ENCODE data around the gene DHX35. TPM values are rescaled to one million over a fixed set of nuclear protein-coding genes. Genes with fewer than 3 reads are reported as not detected.

Gene DHX35
- total RNA-seq, 3 donors from 2014 or later (not counting 1 experiment from before 2014, with no cell fraction given): 8.8 to 11.4 (median 10.2) TPM

DNA sequence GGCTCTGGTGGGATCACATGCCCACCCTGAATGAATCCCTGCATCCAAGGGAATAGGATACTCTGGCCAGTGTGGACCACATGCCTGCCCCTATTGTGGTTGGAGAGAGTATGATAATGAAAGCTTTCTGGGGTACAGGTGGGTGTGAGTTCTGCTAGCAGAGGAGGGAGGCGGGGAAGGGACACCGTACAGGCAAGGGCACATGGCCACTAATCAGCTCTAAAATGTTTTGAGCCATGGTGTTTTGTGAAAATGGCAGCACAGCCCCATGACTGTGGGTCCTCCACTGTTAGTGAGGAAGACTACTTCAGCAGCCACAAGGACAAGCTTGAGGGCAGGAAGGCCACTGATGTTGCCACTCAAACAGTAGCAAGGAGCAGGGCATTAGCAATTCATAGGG is 11.9 kb upstream of the DHX35 start:
- no peak overlapping the region for H3K27ac ChIP-seq (ENCODE audit: low read length)
- no peak for TF ChIP-seq CTCF (IDR thresholded peaks at IDR 0.05)
- Mint-ChIP-seq H3K4me1 (no peaks in the 10 kb centered on the region), H3K4me3 (no peak overlapping the region), H3K27me3 (ENCODE audit: low read depth in 2 of 2) (no peaks in the 10 kb centered on the region), H3K9me3 (no peaks in the 10 kb centered on the region), H3K27ac (no peak overlapping the region), H3K36me3 (no peaks in the 10 kb centered on the region)
- no peaks in the 10 kb centered on the region for H3K36me3 ChIP-seq (ENCODE audit: control insufficient read depth, insufficient read depth, low read length)
- no peaks in the 10 kb centered on the region for H3K27me3 ChIP-seq (ENCODE audit: control insufficient read depth, insufficient read depth, low read length)
- H3K4me1 ChIP-seq (ENCODE audit: control insufficient read depth, insufficient read depth, low read length): no peaks in the 10 kb centered on the region
- no peak overlapping the region for H3K4me3 ChIP-seq (ENCODE audit: low read length)
- no peaks in the 10 kb centered on the region for H3K9me3 ChIP-seq (ENCODE audit: control insufficient read depth, insufficient read depth, low read length)
- intact Hi-C loops (cut with micrococcal nuclease): no loop called here
- ATAC-seq: no peak
- no peak for DNase-seq
- 97% methylated on average over 2 of the region's 2 CpGs for WGBS (ENCODE audit: insufficient coverage)

GRCh38 chr20:38951611-38952010 is 10.5 kb upstream of the DHX35 start:
- no peak for TF ChIP-seq CTCF (IDR thresholded peaks at IDR 0.05)
- Mint-ChIP-seq H3K9me3 (no peaks in the 10 kb centered on the region), H3K36me3 (no peaks in the 10 kb centered on the region), H3K4me1 (no peaks in the 10 kb centered on the region), H3K4me3 (no peak overlapping the region), H3K27me3 (ENCODE audit: low read depth in 2 of 2) (no peaks in the 10 kb centered on the region), H3K27ac (no peak overlapping the region)
- H3K4me1 ChIP-seq (ENCODE audit: control insufficient read depth, insufficient read depth, low read length): no peaks in the 10 kb centered on the region
- no peaks in the 10 kb centered on the region for H3K36me3 ChIP-seq (ENCODE audit: control insufficient read depth, insufficient read depth, low read length)
- H3K9me3 ChIP-seq (ENCODE audit: control insufficient read depth, insufficient read depth, low read length): no peaks in the 10 kb centered on the region
- no peak overlapping the region for H3K4me3 ChIP-seq (ENCODE audit: low read length)
- no peaks in the 10 kb centered on the region for H3K27me3 ChIP-seq (ENCODE audit: control insufficient read depth, insufficient read depth, low read length)
- intact Hi-C loops (cut with micrococcal nuclease): no loop called here
- no peak overlapping the region for H3K27ac ChIP-seq (ENCODE audit: low read length)
- ATAC-seq (no peak), DNase-seq (no peak)
- WGBS (ENCODE audit: insufficient coverage): 98% methylated on average over 9 of the region's 9 CpGs

DNA sequence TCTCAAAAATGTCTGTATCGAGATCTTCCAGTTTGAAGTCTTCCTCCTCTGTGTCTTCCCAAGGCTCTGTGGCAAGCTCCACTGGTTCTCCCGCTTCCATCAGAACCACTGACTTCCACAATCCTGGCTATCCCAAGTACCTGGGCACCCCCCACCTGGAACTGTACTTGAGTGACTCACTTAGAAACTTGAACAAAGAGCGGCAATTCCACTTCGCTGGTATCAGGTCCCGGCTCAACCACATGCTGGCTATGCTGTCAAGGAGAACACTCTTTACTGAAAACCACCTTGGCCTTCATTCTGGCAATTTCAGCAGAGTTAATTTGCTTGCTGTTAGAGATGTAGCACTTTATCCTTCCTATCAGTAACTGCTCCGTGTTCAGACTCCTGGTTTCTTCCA is 10.0 kb upstream of the DHX35 start:
- Mint-ChIP-seq H3K4me1 (no peaks in the 10 kb centered on the region), H3K36me3 (no peaks in the 10 kb centered on the region), H3K9me3 (no peaks in the 10 kb centered on the region), H3K27me3 (ENCODE audit: low read depth in 2 of 2) (no peaks in the 10 kb centered on the region), H3K4me3 (no peak overlapping the region), H3K27ac (no peak overlapping the region)
- no peak for DNase-seq
- ATAC-seq: no peak
- Histone ChIP-seq H3K4me1 (ENCODE audit: control insufficient read depth, insufficient read depth, low read length) (no peaks in the 10 kb centered on the region), H3K4me3 (ENCODE audit: low read length) (no peak overlapping the region), H3K9me3 (ENCODE audit: control insufficient read depth, insufficient read depth, low read length) (no peaks in the 10 kb centered on the region), H3K27me3 (ENCODE audit: control insufficient read depth, insufficient read depth, low read length) (no peaks in the 10 kb centered on the region), H3K27ac (ENCODE audit: low read length) (no peak overlapping the region), H3K36me3 (ENCODE audit: control insufficient read depth, insufficient read depth, low read length) (no peaks in the 10 kb centered on the region)
- WGBS (ENCODE audit: insufficient coverage): 98% methylated on average over 6 of the region's 6 CpGs
- intact Hi-C loops (cut with micrococcal nuclease): no loop called here
- TF ChIP-seq CTCF (IDR thresholded peaks at IDR 0.05): no peak

DNA sequence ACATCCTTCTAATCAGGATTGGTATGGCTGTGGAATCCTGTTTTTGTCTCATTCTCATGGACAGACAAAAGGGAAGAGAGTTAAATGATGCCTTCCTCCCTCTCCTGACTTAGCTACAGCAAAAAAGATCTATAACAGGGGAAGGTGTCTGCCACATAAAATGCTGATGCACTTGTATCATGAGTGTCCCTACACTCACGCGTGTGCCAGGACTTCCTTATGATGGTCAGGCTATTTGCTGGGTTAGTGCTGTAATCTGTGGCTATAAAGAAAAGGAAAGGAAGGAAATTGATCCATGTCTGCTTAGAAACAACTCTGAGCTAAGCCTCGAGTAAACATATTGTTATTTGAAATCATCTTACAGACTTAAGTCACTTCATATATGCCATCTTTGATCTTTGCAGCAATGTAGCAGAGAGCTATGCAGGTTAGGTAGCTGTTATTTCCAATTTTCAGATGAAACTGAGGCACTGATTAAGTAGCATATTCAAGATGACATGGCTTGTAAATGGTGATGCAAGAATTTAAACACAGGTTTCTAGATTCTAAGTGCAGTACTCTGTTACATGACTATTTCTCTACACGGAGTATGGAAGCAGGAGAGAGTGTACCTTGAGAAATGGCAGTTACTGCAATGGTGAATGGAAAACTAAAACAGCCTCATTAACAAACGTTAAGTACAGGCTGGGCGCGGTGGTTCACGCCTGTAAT is 8.4 kb upstream of the DHX35 start:
- no peak overlapping the region for H3K4me3 Mint-ChIP-seq
- TF ChIP-seq CTCF (IDR thresholded peaks at IDR 0.05): no peak
- no peaks in the 10 kb centered on the region for H3K36me3 ChIP-seq (ENCODE audit: control insufficient read depth, insufficient read depth, low read length)
- H3K4me3 ChIP-seq (ENCODE audit: low read length): no peak overlapping the region
- no peaks in the 10 kb centered on the region for H3K27me3 ChIP-seq (ENCODE audit: control insufficient read depth, insufficient read depth, low read length)
- no peaks in the 10 kb centered on the region for H3K36me3 Mint-ChIP-seq
- intact Hi-C loops (cut with micrococcal nuclease): no loop called here
- H3K27me3 Mint-ChIP-seq (ENCODE audit: low read depth in 2 of 2): no peaks in the 10 kb centered on the region
- H3K4me1 Mint-ChIP-seq: no peaks in the 10 kb centered on the region
- no peak overlapping the region for H3K27ac ChIP-seq (ENCODE audit: low read length)
- ATAC-seq: no peak
- no peaks in the 10 kb centered on the region for H3K9me3 Mint-ChIP-seq
- H3K4me1 ChIP-seq (ENCODE audit: control insufficient read depth, insufficient read depth, low read length): no peaks in the 10 kb centered on the region
- H3K27ac Mint-ChIP-seq: no peak overlapping the region
- no peak for DNase-seq
- no peaks in the 10 kb centered on the region for H3K9me3 ChIP-seq (ENCODE audit: control insufficient read depth, insufficient read depth, low read length)
- 94% methylated on average over 7 of the region's 8 CpGs for WGBS (ENCODE audit: insufficient coverage)

Data from natural killer cell (primary cell).